ENCODE measurements around the gene SLC25A24. TPM values are rescaled to one million over a fixed set of nuclear protein-coding genes. Genes with fewer than 3 reads are reported as not detected.
"Not testable (repeated sequence)": the region's sequence is repeated elsewhere in the genome, so short reads cannot be mapped to it uniquely, and the experiment has no call there.

The SLC25A24 gene
- total RNA-seq, 1 donor from 2014 or later: 72.2 TPM

GRCh38 chr1:108208724-108209446 is 8.7 kb upstream of the SLC25A24 start:
- H3K36me3 Mint-ChIP-seq: no peaks in the 10 kb centered on the region
- no peaks in the 10 kb centered on the region for H3K4me1 Mint-ChIP-seq

GRCh38 chr1:108203582-108203981 is 3.4 kb upstream of the SLC25A24 start:
- H3K9ac ChIP-seq; H3K27ac ChIP-seq; H3K4me2 ChIP-seq; H3F3A ChIP-seq (ENCODE audit: low read depth); H3K4me3 Mint-ChIP-seq; H3K27ac Mint-ChIP-seq; H3K4me1 ChIP-seq; H3K36me3 Mint-ChIP-seq; H3K36me3 ChIP-seq; H4K20me1 ChIP-seq (ENCODE audit: low read depth); DNase-seq (ENCODE audit: low spot score); H3K4me3 ChIP-seq; H2AFZ ChIP-seq (replicated peaks); H3K9me3 ChIP-seq (ENCODE audit: low read depth): not testable (repeated sequence)
- Mint-ChIP-seq H3K4me1 (peaks cover 16% of the 10 kb centered on the region), H3K27me3 (ENCODE audit: insufficient read depth, low read depth) (peaks cover 11% of the 10 kb centered on the region), H3K9me3 (peaks cover 13% of the 10 kb centered on the region)
- Histone ChIP-seq H3K27me3 (peaks cover 12% of the 10 kb centered on the region), H3K79me2 (ENCODE audit: low read depth) (peaks cover 14% of the 10 kb centered on the region)

More at GRCh38 chr1:108208724-108209446, 8.7 kb upstream of the SLC25A24 start:
- Histone ChIP-seq H3K4me3 (no peak overlapping the region), H3K9me3 (ENCODE audit: low read depth) (peaks cover 4% of the 10 kb centered on the region), H3F3A (ENCODE audit: low read depth) (no peaks in the 10 kb centered on the region), H3K4me2 (no peak overlapping the region), H4K20me1 (ENCODE audit: low read depth) (no peaks in the 10 kb centered on the region), H2AFZ (replicated peaks) (peak overlapping the region; percentile 86), H3K4me1 (no peaks in the 10 kb centered on the region), H3K79me2 (ENCODE audit: low read depth) (no peaks in the 10 kb centered on the region), H3K27ac (no peak overlapping the region), H3K36me3 (no peaks in the 10 kb centered on the region), H3K9ac (no peak overlapping the region), H3K27me3 (no peaks in the 10 kb centered on the region)
- Mint-ChIP-seq H3K4me3 (no peak overlapping the region), H3K9me3 (peaks cover 13% of the 10 kb centered on the region), H3K27ac (no peak overlapping the region), H3K27me3 (ENCODE audit: insufficient read depth, low read depth) (peaks cover 7% of the 10 kb centered on the region)
- DNase-seq (ENCODE audit: low spot score): peak; percentile 12
- TF ChIP-seq CTCF (IDR thresholded peaks at IDR 0.05): no peak
- TF ChIP-seq EZH2phosphoT487 (IDR thresholded peaks at IDR 0.05): no peak
- no peak for TF ChIP-seq EZH2 (IDR thresholded peaks at IDR 0.05)

- Histone ChIP-seq H3F3A (ENCODE audit: low read depth) (peaks cover 4% of the 10 kb centered on the region), H3K9me3 (ENCODE audit: low read depth) (peaks cover 4% of the 10 kb centered on the region), H3K36me3 (peaks cover 3% of the 10 kb centered on the region), H3K9ac (no peak overlapping the region), H3K4me3 (no peak overlapping the region), H3K27ac (no peak overlapping the region), H3K79me2 (ENCODE audit: low read depth) (peaks cover 33% of the 10 kb centered on the region), H3K27me3 (peaks cover 12% of the 10 kb centered on the region), H3K4me2 (no peak overlapping the region), H3K4me1 (peaks cover 18% of the 10 kb centered on the region), H2AFZ (replicated peaks) (no peak overlapping the region), H4K20me1 (ENCODE audit: low read depth) (peaks cover 7% of the 10 kb centered on the region)
- no peak for DNase-seq (ENCODE audit: low spot score)
- TF ChIP-seq EZH2phosphoT487 (IDR thresholded peaks at IDR 0.05) (no peak), EZH2 (IDR thresholded peaks at IDR 0.05) (no peak), CTCF (IDR thresholded peaks at IDR 0.05) (no peak)
- peaks cover 19% of the 10 kb centered on the region for H3K4me1 Mint-ChIP-seq
- H3K27me3 Mint-ChIP-seq (ENCODE audit: insufficient read depth, low read depth): peaks cover 11% of the 10 kb centered on the region
- H3K4me3 Mint-ChIP-seq: no peak overlapping the region
- peaks cover 17% of the 10 kb centered on the region for H3K9me3 Mint-ChIP-seq
- no peak overlapping the region for H3K27ac Mint-ChIP-seq
- peaks cover 16% of the 10 kb centered on the region for H3K36me3 Mint-ChIP-seq
Observed at GRCh38 chr1:108201687-108202086, 1.5 kb upstream of the SLC25A24 start.

GRCh38 chr1:108200687-108201051 is 526 bp upstream of the SLC25A24 start:
- no peak overlapping the region for H3K27ac Mint-ChIP-seq
- H3K27me3 Mint-ChIP-seq (ENCODE audit: insufficient read depth, low read depth): peaks cover 11% of the 10 kb centered on the region
- peaks cover 43% of the 10 kb centered on the region for H3K79me2 ChIP-seq (ENCODE audit: low read depth)
- H4K20me1 ChIP-seq (ENCODE audit: low read depth): peaks cover 7% of the 10 kb centered on the region
- peaks cover 4% of the 10 kb centered on the region for H3F3A ChIP-seq (ENCODE audit: low read depth)
- peak; percentile 25 for TF ChIP-seq CTCF (IDR thresholded peaks at IDR 0.05)
- TF ChIP-seq EZH2phosphoT487 (IDR thresholded peaks at IDR 0.05): no peak
- TF ChIP-seq EZH2 (IDR thresholded peaks at IDR 0.05): no peak
- peak overlapping the region; percentile 94 for H3K4me2 ChIP-seq
- H3K4me3 ChIP-seq: peak overlapping the region; percentile 85
- H3K4me1 ChIP-seq: peaks cover 18% of the 10 kb centered on the region
- H3K9me3 ChIP-seq (ENCODE audit: low read depth): peaks cover 4% of the 10 kb centered on the region
- H3K27ac ChIP-seq: no peak overlapping the region
- peaks cover 19% of the 10 kb centered on the region for H3K4me1 Mint-ChIP-seq
- H3K9ac ChIP-seq: no peak overlapping the region
- H3K36me3 ChIP-seq: peaks cover 3% of the 10 kb centered on the region
- peaks cover 23% of the 10 kb centered on the region for H3K36me3 Mint-ChIP-seq
- DNase-seq (ENCODE audit: low spot score): peak; percentile 35
- H3K9me3 Mint-ChIP-seq: peaks cover 17% of the 10 kb centered on the region
- H3K27me3 ChIP-seq: peaks cover 12% of the 10 kb centered on the region
- peak overlapping the region; percentile 94 for H2AFZ ChIP-seq (replicated peaks)
- peak overlapping the region; percentile 91 for H3K4me3 Mint-ChIP-seq

Data from neural progenitor cell (in vitro differentiated cells).